ENCODE measurements around the gene CLEC2L.

The CLEC2L gene

DNA sequence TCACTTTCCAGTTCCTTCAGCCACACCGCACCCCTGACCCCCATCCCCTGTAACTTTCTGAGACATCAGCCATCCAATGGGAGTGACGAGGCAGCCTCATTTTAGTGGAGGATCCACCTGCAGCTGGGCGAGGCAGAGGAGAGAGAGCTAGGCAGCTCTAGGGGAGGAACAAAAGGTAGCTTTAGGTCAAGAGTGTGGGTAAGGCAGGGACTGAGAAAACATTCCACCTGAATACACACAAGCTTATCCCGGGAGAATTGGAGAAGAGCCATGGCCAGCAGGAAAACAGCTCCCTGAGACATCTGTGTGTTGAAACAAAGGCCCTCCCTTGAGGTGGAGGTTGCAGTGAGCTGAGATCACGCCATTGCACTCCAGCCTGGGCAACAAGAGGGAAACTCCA lies 33.4 kb upstream of the CLEC2L start:
- H3K9ac ChIP-seq (ENCODE audit: low read depth, low read length), result no peak overlapping the region
- no peaks in the 10 kb centered on the region for H4K20me1 ChIP-seq (ENCODE audit: insufficient read depth, low read length)
- no peak overlapping the region for H3K4me2 ChIP-seq (ENCODE audit: insufficient read depth, low read length)
- no peaks in the 10 kb centered on the region for H3K36me3 ChIP-seq (ENCODE audit: insufficient read depth, low read length)
- no peak overlapping the region for H2AFZ ChIP-seq (ENCODE audit: low read depth, low read length)
- H3K27me3 ChIP-seq (ENCODE audit: insufficient read depth, low read length, poor library complexity), result no peaks in the 10 kb centered on the region
- H3K4me1 ChIP-seq (ENCODE audit: insufficient read depth, low read length), result no peaks in the 10 kb centered on the region
- DNase-seq (no peak), ATAC-seq (ENCODE audit: insufficient read depth, low read depth) (no peak)
- H3K79me2 ChIP-seq (ENCODE audit: insufficient read depth, low read length), result no peaks in the 10 kb centered on the region
- H3K27ac ChIP-seq (ENCODE audit: low read length), result no peak overlapping the region
- TF ChIP-seq, protein P1, sequence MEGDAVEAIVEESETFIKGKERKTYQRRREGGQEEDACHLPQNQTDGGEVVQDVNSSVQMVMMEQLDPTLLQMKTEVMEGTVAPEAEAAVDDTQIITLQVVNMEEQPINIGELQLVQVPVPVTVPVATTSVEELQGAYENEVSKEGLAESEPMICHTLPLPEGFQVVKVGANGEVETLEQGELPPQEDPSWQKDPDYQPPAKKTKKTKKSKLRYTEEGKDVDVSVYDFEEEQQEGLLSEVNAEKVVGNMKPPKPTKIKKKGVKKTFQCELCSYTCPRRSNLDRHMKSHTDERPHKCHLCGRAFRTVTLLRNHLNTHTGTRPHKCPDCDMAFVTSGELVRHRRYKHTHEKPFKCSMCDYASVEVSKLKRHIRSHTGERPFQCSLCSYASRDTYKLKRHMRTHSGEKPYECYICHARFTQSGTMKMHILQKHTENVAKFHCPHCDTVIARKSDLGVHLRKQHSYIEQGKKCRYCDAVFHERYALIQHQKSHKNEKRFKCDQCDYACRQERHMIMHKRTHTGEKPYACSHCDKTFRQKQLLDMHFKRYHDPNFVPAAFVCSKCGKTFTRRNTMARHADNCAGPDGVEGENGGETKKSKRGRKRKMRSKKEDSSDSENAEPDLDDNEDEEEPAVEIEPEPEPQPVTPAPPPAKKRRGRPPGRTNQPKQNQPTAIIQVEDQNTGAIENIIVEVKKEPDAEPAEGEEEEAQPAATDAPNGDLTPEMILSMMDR (IDR thresholded peaks at IDR 0.05; ENCODE audit: borderline replicate concordance, extremely low read depth, low read length, poor library complexity, severe bottlenecking), result no peak
- TF ChIP-seq EZH2 (IDR thresholded peaks at IDR 0.05; ENCODE audit: borderline replicate concordance, low read depth, low read length, severe bottlenecking), result no peak
- H3K4me3 ChIP-seq (ENCODE audit: low read depth in 1 of 2, low read length in 2 of 2), result no peak overlapping the region
- no peaks in the 10 kb centered on the region for H3K9me3 ChIP-seq (ENCODE audit: insufficient read depth, low read length, severe bottlenecking)

DNA sequence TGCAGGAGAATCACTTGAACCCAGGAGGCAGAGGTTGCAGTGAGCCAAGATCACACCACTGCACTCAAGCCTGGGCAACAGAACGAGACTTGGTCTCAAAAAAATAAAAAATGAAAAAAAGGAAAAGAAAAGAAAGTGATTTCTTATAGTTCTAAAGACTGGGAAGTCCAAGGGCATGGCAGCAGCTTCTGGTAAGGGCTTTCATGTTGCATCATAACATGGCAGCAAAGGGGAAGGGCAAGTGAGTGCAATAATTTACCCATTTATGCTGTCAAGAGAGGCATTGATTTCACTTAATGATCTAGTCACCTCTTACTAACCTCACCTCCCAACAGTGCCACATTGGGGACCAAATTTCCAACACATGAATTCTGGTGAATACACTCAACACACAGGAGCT lies 31.2 kb upstream of the CLEC2L start:
- H4K20me1 ChIP-seq (ENCODE audit: insufficient read depth, low read length), result no peaks in the 10 kb centered on the region
- no peak overlapping the region for H2AFZ ChIP-seq (ENCODE audit: low read depth, low read length)
- H3K4me3 ChIP-seq (ENCODE audit: low read depth in 1 of 2, low read length in 2 of 2), result no peak overlapping the region
- no peaks in the 10 kb centered on the region for H3K27me3 ChIP-seq (ENCODE audit: insufficient read depth, low read length, poor library complexity)
- no peaks in the 10 kb centered on the region for H3K36me3 ChIP-seq (ENCODE audit: insufficient read depth, low read length)
- H3K4me2 ChIP-seq (ENCODE audit: insufficient read depth, low read length), result no peak overlapping the region
- H3K79me2 ChIP-seq (ENCODE audit: insufficient read depth, low read length), result no peaks in the 10 kb centered on the region
- no peak overlapping the region for H3K27ac ChIP-seq (ENCODE audit: low read length)
- no peak overlapping the region for H3K9ac ChIP-seq (ENCODE audit: low read depth, low read length)
- H3K9me3 ChIP-seq (ENCODE audit: insufficient read depth, low read length, severe bottlenecking), result no peaks in the 10 kb centered on the region
- no peak for TF ChIP-seq EZH2 (IDR thresholded peaks at IDR 0.05; ENCODE audit: borderline replicate concordance, low read depth, low read length, severe bottlenecking)
- TF ChIP-seq, protein P1 (IDR thresholded peaks at IDR 0.05; ENCODE audit: borderline replicate concordance, extremely low read depth, low read length, poor library complexity, severe bottlenecking), result no peak
- no peaks in the 10 kb centered on the region for H3K4me1 ChIP-seq (ENCODE audit: insufficient read depth, low read length)
- DNase-seq (no peak), ATAC-seq (ENCODE audit: insufficient read depth, low read depth) (no peak)

DNA sequence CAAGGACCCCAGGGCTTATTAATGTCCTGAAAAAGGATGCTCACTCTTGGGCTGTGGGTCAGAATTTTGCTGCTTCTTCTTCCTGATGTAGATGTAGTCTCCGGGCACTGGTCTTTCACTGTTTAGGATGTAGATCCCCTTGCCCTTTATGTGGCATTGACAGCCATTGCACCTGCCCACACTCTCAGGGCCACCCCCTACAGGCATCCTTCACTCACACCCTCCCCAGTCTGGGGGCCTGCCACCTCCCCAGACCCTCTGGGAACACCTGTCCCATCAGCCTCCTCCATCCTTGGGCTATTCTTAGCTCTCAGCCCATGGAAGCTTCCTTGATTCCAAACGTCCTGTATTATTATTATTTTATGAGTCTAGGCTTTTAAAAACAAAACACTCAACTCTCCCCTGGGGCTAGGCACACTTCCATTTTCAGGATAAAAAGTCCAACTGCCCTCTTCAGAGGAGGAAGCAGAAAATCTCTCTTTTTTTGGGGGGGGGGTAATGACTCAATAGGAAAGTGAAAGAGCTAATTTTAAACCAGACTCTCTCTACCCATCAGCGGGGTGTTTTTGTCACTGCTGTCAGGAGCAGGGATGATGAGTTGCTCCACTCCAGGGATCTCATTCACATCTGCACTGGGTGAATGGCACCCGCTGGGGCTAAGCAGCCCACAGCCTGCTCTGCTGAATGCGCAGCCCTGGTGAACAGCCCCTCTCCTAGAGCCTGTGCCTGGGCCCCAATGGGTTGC lies 28.5 kb upstream of the CLEC2L start:
- DNase-seq (no peak), ATAC-seq (ENCODE audit: insufficient read depth, low read depth) (no peak)
- Histone ChIP-seq H3K27me3 (ENCODE audit: insufficient read depth, low read length, poor library complexity) (no peaks in the 10 kb centered on the region), H3K27ac (ENCODE audit: low read length) (no peak overlapping the region), H3K79me2 (ENCODE audit: insufficient read depth, low read length) (no peaks in the 10 kb centered on the region), H2AFZ (ENCODE audit: low read depth, low read length) (no peak overlapping the region), H3K4me1 (ENCODE audit: insufficient read depth, low read length) (peaks cover 4% of the 10 kb centered on the region), H4K20me1 (ENCODE audit: insufficient read depth, low read length) (no peaks in the 10 kb centered on the region), H3K4me3 (ENCODE audit: low read depth in 1 of 2, low read length in 2 of 2) (no peak overlapping the region), H3K9me3 (ENCODE audit: insufficient read depth, low read length, severe bottlenecking) (no peaks in the 10 kb centered on the region), H3K9ac (ENCODE audit: low read depth, low read length) (no peak overlapping the region), H3K36me3 (ENCODE audit: insufficient read depth, low read length) (no peaks in the 10 kb centered on the region), H3K4me2 (ENCODE audit: insufficient read depth, low read length) (no peak overlapping the region)
- TF ChIP-seq, protein P1 (IDR thresholded peaks at IDR 0.05; ENCODE audit: borderline replicate concordance, extremely low read depth, low read length, poor library complexity, severe bottlenecking), result no peak
- TF ChIP-seq EZH2 (IDR thresholded peaks at IDR 0.05; ENCODE audit: borderline replicate concordance, low read depth, low read length, severe bottlenecking), result no peak

All from DND-41 (cell line).